Measurements from ENCODE around the gene TMEM80.
A peak's percentile ranks its signal among the peaks of the same experiment; 100 is the strongest.
"Not testable (repeated sequence)": the region's sequence is repeated elsewhere in the genome, so short reads cannot be mapped to it uniquely, and the experiment has no call there.

The TMEM80 gene

GRCh38 chr11:695538-696248 lies at the start of gene TMEM80:
Gene TMEM80 (plus strand): TSS chr11:695816. CDS start chr11:695828, 12 bp downstream.
- peak; percentile 85 for DNase-seq (ENCODE audit: low read depth)
- H3K4me3 ChIP-seq (ENCODE audit: low read depth, low read length) = peak within 1 kb of the TSS; percentile 90

DNA sequence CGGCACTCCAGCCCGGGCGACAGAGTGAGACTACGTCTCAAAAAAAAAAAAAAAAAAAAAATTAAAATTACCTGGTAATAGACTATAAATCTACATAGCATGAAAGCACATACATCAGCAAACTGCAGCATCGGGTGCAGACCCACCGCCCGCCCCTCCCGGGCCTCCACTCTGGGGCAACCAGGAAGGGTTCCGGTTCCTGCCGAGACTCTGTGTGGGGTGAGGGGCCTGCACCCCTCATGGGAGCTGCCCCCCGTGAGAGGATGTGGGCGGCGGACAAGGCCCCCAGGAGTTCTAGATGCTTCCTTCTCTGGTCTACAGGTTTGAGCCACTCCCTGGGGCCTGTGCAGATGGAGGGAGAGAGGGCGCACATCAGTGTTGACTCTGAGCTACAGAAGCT lies 49.4 kb upstream of the TMEM80 start:
- no peak for DNase-seq (ENCODE audit: low read depth)
- H3K4me3 ChIP-seq (ENCODE audit: low read depth, low read length) = no peak overlapping the region

GRCh38 chr11:647672-648158 lies 47.9 kb upstream of the TMEM80 start:
- DNase-seq (ENCODE audit: low read depth); H3K4me3 ChIP-seq (ENCODE audit: low read depth, low read length): not testable (repeated sequence)

GRCh38 chr11:650482-650881 lies 45.1 kb upstream of the TMEM80 start:
- DNase-seq (ENCODE audit: low read depth) = no peak

GRCh38 chr11:653136-653535 lies 42.5 kb upstream of the TMEM80 start:
- H3K4me3 ChIP-seq (ENCODE audit: low read depth, low read length); DNase-seq (ENCODE audit: low read depth): not testable (repeated sequence)

More at GRCh38 chr11:650482-650881, 45.1 kb upstream of the TMEM80 start:
- no peak overlapping the region for H3K4me3 ChIP-seq (ENCODE audit: low read depth, low read length)

- no peak overlapping the region for H3K4me3 ChIP-seq (ENCODE audit: low read depth, low read length)
- DNase-seq (ENCODE audit: low read depth) = no peak
Observed at GRCh38 chr11:653837-654236, 41.8 kb upstream of the TMEM80 start.

GRCh38 chr11:654444-654843 lies 41.2 kb upstream of the TMEM80 start:
- not testable (repeated sequence) for DNase-seq (ENCODE audit: low read depth); H3K4me3 ChIP-seq (ENCODE audit: low read depth, low read length)

- no peak for DNase-seq (ENCODE audit: low read depth)
- no peak overlapping the region for H3K4me3 ChIP-seq (ENCODE audit: low read depth, low read length)
Observed at GRCh38 chr11:655036-655726, 40.4 kb upstream of the TMEM80 start.

GRCh38 chr11:656426-656825 lies 39.2 kb upstream of the TMEM80 start:
- H3K4me3 ChIP-seq (ENCODE audit: low read depth, low read length) = no peak overlapping the region
- no peak for DNase-seq (ENCODE audit: low read depth)

GRCh38 chr11:656866-657265 lies 38.8 kb upstream of the TMEM80 start:
- H3K4me3 ChIP-seq (ENCODE audit: low read depth, low read length) = no peak overlapping the region
- no peak for DNase-seq (ENCODE audit: low read depth)

- DNase-seq (ENCODE audit: low read depth) = no peak
- no peak overlapping the region for H3K4me3 ChIP-seq (ENCODE audit: low read depth, low read length)
Observed at GRCh38 chr11:657691-658126, 37.9 kb upstream of the TMEM80 start.

DNA sequence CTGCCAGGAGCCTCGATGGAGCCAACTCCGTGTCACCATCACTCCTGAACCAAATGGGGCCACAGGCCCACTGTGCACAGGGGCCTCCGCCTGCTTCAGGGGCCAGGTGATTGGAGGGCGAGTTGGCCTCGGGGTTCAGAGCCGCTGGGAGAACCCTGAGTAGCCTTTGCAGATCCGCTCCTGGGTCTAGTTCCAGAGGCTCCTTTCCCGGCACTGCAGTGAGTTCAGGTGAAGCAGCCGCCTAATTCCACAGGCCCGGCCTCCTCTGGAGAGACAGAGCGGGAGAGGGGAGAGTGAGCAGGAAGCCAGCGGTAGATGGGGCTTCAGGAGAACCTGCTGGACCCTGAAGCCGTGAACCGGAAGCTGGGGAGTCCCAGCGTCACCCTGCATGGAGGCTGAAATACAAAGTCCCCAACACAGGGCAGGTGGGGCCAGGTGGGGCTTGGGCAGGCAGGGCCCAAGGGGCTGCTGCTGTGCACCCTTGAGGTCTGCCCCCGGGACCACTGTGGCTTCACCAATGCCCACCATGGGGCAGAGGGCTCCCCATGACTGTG lies 36.0 kb upstream of the TMEM80 start:
- no peak for DNase-seq (ENCODE audit: low read depth)
- H3K4me3 ChIP-seq (ENCODE audit: low read depth, low read length) = no peak overlapping the region

DNA sequence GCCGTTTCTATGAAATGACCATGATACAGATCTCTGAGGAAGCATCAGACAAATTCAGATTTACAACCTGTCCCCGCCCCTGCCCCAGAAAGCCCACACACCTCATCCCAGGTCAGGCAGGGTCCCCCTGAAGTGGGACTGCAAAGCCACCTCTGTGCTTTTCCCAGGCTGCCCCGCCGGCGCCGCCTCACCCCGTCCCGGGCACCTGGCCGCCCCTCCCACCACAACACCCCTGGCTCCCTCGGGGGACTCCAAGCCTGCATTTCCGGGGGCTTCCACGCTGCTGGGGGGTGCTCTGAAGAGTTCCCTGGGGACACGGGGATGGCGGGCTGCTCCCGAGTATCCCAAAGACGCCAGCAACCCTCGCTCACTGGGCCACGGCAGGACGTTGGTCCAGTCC lies 35.3 kb upstream of the TMEM80 start:
- no peak for DNase-seq (ENCODE audit: low read depth)
- no peak overlapping the region for H3K4me3 ChIP-seq (ENCODE audit: low read depth, low read length)

DNA sequence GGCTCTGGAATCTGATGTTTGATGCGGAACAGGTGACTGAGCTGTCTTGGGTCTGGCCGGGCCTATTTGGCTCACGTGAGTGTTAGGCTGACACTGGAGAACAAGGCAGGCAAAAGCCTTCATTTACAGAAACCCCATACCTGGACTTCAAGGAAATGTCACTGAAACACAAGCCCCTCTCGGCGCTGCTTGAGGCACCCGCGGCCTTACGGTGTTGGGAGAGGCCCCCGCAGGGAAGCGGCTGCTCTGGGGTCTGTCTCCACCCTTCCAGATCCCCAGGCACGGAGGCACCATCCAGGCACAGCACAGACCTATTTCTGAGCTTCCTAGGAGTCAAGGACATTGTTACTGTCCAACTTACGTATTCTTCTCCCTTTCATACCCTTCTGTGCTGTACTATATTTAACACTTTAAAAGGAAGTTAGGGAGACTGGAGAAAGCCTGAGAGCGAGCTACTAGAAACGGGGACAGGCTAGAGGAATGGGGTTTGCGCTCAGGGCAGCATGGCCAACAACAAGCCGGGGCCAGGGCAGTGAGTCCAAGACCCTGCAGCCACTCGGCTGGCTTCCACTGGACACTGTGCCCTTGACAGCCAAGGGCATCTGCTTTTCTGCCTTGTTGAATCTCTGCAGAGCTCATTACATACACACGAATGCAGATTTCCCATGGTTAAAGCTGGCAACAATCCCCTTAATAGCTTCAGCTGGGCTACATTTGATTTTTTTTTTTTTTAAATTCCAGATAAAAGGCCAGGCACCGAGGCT lies 34.8 kb upstream of the TMEM80 start:
- DNase-seq (ENCODE audit: low read depth) = no peak
- H3K4me3 ChIP-seq (ENCODE audit: low read depth, low read length) = no peak overlapping the region

DNA sequence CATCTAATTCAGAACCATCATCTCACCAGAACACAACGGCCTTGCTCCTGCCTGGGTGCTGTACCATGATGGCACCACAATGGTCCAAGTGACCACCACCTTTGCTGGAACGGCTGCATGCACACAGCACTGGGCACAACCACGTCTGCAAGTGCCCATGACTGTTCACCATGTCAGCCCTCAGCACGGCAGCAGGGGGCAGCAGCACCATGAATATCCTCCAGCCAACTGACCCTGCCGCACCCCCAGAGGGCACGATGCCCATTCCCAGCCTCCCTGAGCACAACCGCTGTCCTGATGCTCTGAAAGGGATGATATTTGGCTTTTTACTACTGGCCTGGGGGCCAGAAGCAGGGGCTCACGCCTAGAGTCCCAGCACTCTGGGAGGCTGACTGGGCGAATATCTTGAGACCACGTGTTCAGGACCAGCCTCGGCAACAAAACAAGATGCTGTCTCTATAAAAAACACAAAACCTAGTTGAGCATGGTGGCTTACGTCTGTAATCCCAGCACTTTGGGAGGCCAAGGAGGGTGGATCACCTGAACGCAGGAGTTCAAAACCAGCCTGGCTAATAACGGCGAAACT lies 32.8 kb upstream of the TMEM80 start:
- no peak overlapping the region for H3K4me3 ChIP-seq (ENCODE audit: low read depth, low read length)
- no peak for DNase-seq (ENCODE audit: low read depth)

DNA sequence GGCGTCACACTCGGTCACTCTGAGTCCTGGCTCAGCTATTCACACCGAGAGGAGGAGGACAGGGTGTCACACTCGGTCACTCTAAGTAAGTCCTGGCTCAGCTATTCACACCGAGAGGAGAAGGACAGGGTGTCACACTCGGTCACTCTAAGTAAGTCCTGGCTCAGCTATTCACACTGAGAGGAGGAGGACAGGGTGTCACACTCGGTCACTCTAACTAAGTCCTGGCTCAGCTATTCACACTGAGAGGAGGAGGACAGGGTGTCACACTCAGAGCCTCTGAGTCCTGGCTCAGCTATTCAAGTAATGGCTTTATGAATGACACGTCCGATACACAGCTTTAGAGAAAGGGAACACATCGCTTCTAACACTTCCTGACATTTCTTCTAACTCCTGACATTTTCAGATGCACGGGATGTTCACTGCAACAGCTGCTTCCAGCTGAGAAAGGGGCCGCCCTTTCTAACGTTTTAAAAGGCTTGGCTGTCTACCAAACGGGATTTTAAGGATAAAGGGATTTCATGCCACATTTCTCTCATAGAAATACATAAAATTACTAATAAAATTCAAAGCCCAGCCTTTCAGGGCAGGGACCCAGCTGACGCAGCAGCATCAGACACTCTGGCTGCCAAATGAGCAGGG lies 30.4 kb upstream of the TMEM80 start:
- no peak for DNase-seq (ENCODE audit: low read depth)
- H3K4me3 ChIP-seq (ENCODE audit: low read depth, low read length) = no peak overlapping the region

DNA sequence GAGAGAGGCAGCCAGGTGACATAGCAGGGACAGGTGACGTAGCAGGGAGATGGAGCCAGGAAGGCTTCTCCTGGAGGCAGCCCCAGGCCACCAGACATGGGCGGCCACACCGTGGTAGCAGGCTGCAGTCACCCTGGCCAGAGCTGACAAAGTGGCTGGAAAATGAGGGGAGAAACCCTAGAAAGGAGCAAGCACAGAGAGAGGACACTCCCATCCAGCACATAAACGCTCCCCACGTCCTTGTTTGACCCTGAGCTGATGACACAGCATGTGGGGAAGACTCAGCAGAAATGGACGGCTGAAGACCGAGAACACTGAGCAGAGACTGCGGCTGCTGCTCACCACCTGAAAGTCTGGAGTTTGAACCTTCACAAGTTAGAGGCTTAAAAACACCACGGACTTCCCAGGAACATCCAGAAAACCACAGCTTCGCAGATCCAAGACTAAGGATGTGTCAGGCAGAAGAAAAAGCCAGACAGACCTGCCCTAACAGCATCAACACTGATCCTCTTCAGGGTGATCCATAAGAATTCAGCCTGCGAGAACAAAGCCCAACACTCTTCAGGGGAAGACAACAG lies 29.8 kb upstream of the TMEM80 start:
- peak; percentile 20 for DNase-seq (ENCODE audit: low read depth)
- no peak overlapping the region for H3K4me3 ChIP-seq (ENCODE audit: low read depth, low read length)

GRCh38 chr11:673866-674265 lies 21.8 kb upstream of the TMEM80 start:
- DNase-seq (ENCODE audit: low read depth) = no peak
- no peak overlapping the region for H3K4me3 ChIP-seq (ENCODE audit: low read depth, low read length)

GRCh38 chr11:674406-674805 lies 21.2 kb upstream of the TMEM80 start:
- H3K4me3 ChIP-seq (ENCODE audit: low read depth, low read length) = no peak overlapping the region

More at GRCh38 chr11:674406-674805, 21.2 kb upstream of the TMEM80 start:
- no peak for DNase-seq (ENCODE audit: low read depth)
